ENCODE results near the gene U2AF1. TPM values are rescaled to one million over a fixed set of nuclear protein-coding genes. Genes with fewer than 3 reads are reported as not detected.
"Not testable (repeated sequence)": the region's sequence is repeated elsewhere in the genome, so short reads cannot be mapped to it uniquely, and the experiment has no call there.

Gene U2AF1
- polyA plus RNA-seq, 3 donors = 12.3 to 88.6 (median 55.1) TPM

- DNase-seq (ENCODE audit: extremely low read depth in 1 of 11, low read depth in 9 of 11, low spot score in 4 of 11) = not testable (repeated sequence)
Observed at GRCh38 chr21:43062955-43063664, 44.3 kb downstream of the U2AF1 start.

- not testable (repeated sequence) for DNase-seq (ENCODE audit: extremely low read depth in 1 of 11, low read depth in 9 of 11, low spot score in 4 of 11)
Observed at GRCh38 chr21:43053112-43053511, 54.3 kb downstream of the U2AF1 start.

- DNase-seq (ENCODE audit: extremely low read depth in 1 of 11, low read depth in 9 of 11, low spot score in 4 of 11) = not testable (repeated sequence)
Observed at GRCh38 chr21:43045876-43046821, 61.2 kb downstream of the U2AF1 start.

GRCh38 chr21:43045165-43045875 is 62.0 kb downstream of the U2AF1 start:
- not testable (repeated sequence) for DNase-seq (ENCODE audit: extremely low read depth in 1 of 11, low read depth in 9 of 11, low spot score in 4 of 11)

GRCh38 chr21:43044547-43044946 is 62.8 kb downstream of the U2AF1 start:
- DNase-seq (ENCODE audit: extremely low read depth in 1 of 11, low read depth in 9 of 11, low spot score in 4 of 11) = not testable (repeated sequence)

- not testable (repeated sequence) for DNase-seq (ENCODE audit: extremely low read depth in 1 of 11, low read depth in 9 of 11, low spot score in 4 of 11)
Observed at GRCh38 chr21:43043291-43043690, 64.1 kb downstream of the U2AF1 start.

Other genes with a start within 250 kb of the U2AF1 start
- 10 to 100 TPM in 2 of 3 donors, 1 to 10 TPM in 1; 7.4 to 12.6 (median 12.4) TPM for gene WDR4, start 228.0 kb downstream of the U2AF1 start, polyA plus RNA-seq (ENCODE audit: insufficient read length in 3 of 3)
- 10 to 100 TPM; 33.0 to 50.5 (median 43.4) TPM for gene NDUFV3, start 214.3 kb downstream of the U2AF1 start, polyA plus RNA-seq (ENCODE audit: insufficient read length in 3 of 3)
- 1 to 10 TPM in 1 of 3 donors, under 1 TPM in 2; 0.27 to 1.8 (median 0.36) TPM for gene ERVH48-1, start 181.9 kb downstream of the U2AF1 start, polyA plus RNA-seq (ENCODE audit: insufficient read length in 3 of 3)
- 10 to 100 TPM; 24.7 to 30.4 (median 25.7) TPM for gene PKNOX1, start 133.0 kb downstream of the U2AF1 start, polyA plus RNA-seq (ENCODE audit: insufficient read length in 3 of 3)
- 10 to 100 TPM; 12.2 to 53.9 (median 27.4) TPM for gene CBS, start 31.7 kb downstream of the U2AF1 start, polyA plus RNA-seq (ENCODE audit: insufficient read length in 3 of 3)
- gene CRYAA, start 61.4 kb upstream of the U2AF1 start, polyA plus RNA-seq (ENCODE audit: insufficient read length in 3 of 3) = under 1 TPM in 2 of 3 donors, not detected in 1; 0.16 to 0.50 TPM